CD8-positive, alpha-beta memory T cell (primary cell): ENCODE data around the gene CPLX3. TPM values are rescaled to one million over a fixed set of nuclear protein-coding genes. Genes with fewer than 3 reads are reported as not detected.

Source experiments
- CTCF ChIA-PET: fragments of 350-600 bp; sonication (Branson Sonifier 250); formaldehyde crosslinking; loops from one replicate; lab custom pipeline; 2021; ENCODE audit warnings: antibody characterized with exemption; lab: Charles Lee
- POLR2A ChIA-PET: fragments of 350-600 bp; sonication (Branson Sonifier 250); formaldehyde crosslinking; loops from one replicate; lab custom pipeline; 2021; ENCODE audit warnings: antibody characterized with exemption; lab: Charles Lee
- DNase-seq, 5 donors: peaks; one replicate each; pipeline versions ENCODE4 v3.0.0 to v3.0.0-alpha.2; 2020 to 2022; ENCODE audit warnings: mixed read lengths in 1 of 5
- H3K27ac ChIP-seq: one replicate; pipeline ENCODE4 v1.7.0; 2013; ENCODE audit warnings: low read depth, mild to moderate bottlenecking, low read length, moderate library complexity
- H3K27me3 ChIP-seq: 2 replicates; pipeline ENCODE4 v1.7.0; 2013; ENCODE audit warnings: low read length, mild to moderate bottlenecking; ENCODE audit not compliant: insufficient read depth, poor library complexity, severe bottlenecking
- H3K36me3 ChIP-seq: 2 replicates; pipeline ENCODE4 v1.7.0; 2013; ENCODE audit warnings: mild to moderate bottlenecking, low read length, moderate library complexity; ENCODE audit not compliant: insufficient read depth
- H3K4me1 ChIP-seq: 2 replicates; pipeline ENCODE4 v1.7.0; 2013; ENCODE audit warnings: mild to moderate bottlenecking, low read length, moderate library complexity; ENCODE audit not compliant: insufficient read depth
- H3K4me3 ChIP-seq: 2 replicates; pipeline ENCODE4 v1.7.0; 2013; ENCODE audit warnings: mild to moderate bottlenecking, low read length
- H3K9me3 ChIP-seq: 2 replicates; pipeline ENCODE4 v1.7.0; 2013; ENCODE audit warnings: mild to moderate bottlenecking, low read length
- H3K27ac Mint-ChIP-seq, 8 donors: one replicate each; pipeline ENCODE4 v1.8.0; 2020 to 2021; ENCODE audit warnings: mixed read lengths in 8 of 8, mild to moderate bottlenecking in 6 of 8, inconsistent platforms in 3 of 8, moderate library complexity in 3 of 8
- H3K27me3 Mint-ChIP-seq, 2 donors: one replicate each; pipeline ENCODE4 v1.8.0; 2020 to 2021; ENCODE audit warnings: mixed read lengths in 2 of 2, mild to moderate bottlenecking in 1 of 2, moderate library complexity in 1 of 2
- H3K36me3 Mint-ChIP-seq, 3 donors: one replicate each; pipeline ENCODE4 v1.8.0; 2020 to 2021; ENCODE audit warnings: mixed read lengths in 3 of 3, inconsistent platforms in 1 of 3, mild to moderate bottlenecking in 1 of 3
- H3K4me1 Mint-ChIP-seq, 3 donors: one replicate each; pipeline ENCODE4 v1.8.0; 2020 to 2021; ENCODE audit warnings: mixed read lengths in 3 of 3, inconsistent platforms in 1 of 3, mild to moderate bottlenecking in 1 of 3
- H3K4me3 Mint-ChIP-seq, 7 donors: one replicate each; pipeline ENCODE4 v1.8.0; 2020 to 2021; ENCODE audit warnings: mixed read lengths in 7 of 7, mild to moderate bottlenecking in 6 of 7, moderate library complexity in 4 of 7, inconsistent platforms in 2 of 7
- H3K9me3 Mint-ChIP-seq, 5 donors: one replicate each; pipeline ENCODE4 v1.8.0; 2020 to 2022; ENCODE audit warnings: mixed read lengths in 5 of 5, mild to moderate bottlenecking in 3 of 5, moderate library complexity in 2 of 5, inconsistent platforms in 1 of 5
- polyA plus RNA-seq: library from polyadenylated mRNA; unstranded; fragments of 300-500 nt; fragmentation: Illumina TruSeq; gene quantifications from one replicate; pipeline ENCODE4 v1.2.3, GENCODE V29; 2021
- total RNA-seq, 2 experiments: library from RNA; stranded (reverse); gene quantifications; one replicate each; pipeline ENCODE4 v1.2.3, GENCODE V29; 2021

The CPLX3 gene
- total and polyA plus RNA-seq, 3 experiments from 2014 or later: not detected

GRCh38 chr15:74808078-74808839 lies 18.2 kb upstream of the CPLX3 start:
- Mint-ChIP-seq H3K4me3 (no peak overlapping the region), H3K36me3 (peaks cover 0 to 15% (median 3%) of the 10 kb centered on the region in 3 donors), H3K27me3 (no peaks in the 10 kb centered on the region), H3K9me3 (no peaks in the 10 kb centered on the region), H3K27ac (peak overlapping the region; percentile 73 to 96 (median 84)), H3K4me1 (peaks cover 26 to 35% (median 34%) of the 10 kb centered on the region in 3 donors)
- H3K36me3 ChIP-seq: peaks cover 3% of the 10 kb centered on the region
- ChIA-PET POLR2A (interaction anchor here (1.0 to 1.2 kb wide), 2 partner anchors 9 to 28 kb away, joined by 3 to 5 read pairs; no protein-coding TSS in a partner anchor), CTCF (interaction anchor here (1.6 to 8.9 kb wide), 5 partner anchors 9 to 174 kb away, joined by 5 to 86 read pairs (median 24); partner anchors contain the start of gene CSK)
- peaks cover 16% of the 10 kb centered on the region for H3K4me1 ChIP-seq
- H3K27ac ChIP-seq: no peak overlapping the region
- no peaks in the 10 kb centered on the region for H3K9me3 ChIP-seq
- no peak for DNase-seq
- H3K4me3 ChIP-seq: no peak overlapping the region
- no peaks in the 10 kb centered on the region for H3K27me3 ChIP-seq

DNA sequence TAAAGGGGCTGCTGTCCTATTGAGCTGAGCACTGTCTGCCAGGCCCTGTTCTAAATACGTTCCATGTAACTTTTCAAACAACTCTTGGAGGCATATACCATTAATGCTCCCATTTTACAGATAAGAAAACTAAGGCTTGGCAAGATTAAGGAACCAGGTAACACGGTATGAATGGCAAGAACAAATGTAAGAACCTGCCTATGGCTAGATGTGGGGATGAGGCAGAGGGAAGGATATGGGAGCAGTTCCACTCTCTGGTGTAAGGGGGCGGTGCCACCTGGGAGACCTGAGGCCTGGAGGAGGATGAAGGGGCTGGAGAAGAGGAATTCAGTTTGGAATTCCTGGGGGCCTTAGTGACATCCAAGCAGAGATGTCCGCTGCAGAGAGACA lies 17.6 kb upstream of the CPLX3 start:
- Mint-ChIP-seq H3K27ac (peak overlapping the region in 7 of 8 donors; percentile 39 to 93 (median 58)), H3K4me1 (peaks cover 26 to 34% (median 34%) of the 10 kb centered on the region in 3 donors), H3K9me3 (no peaks in the 10 kb centered on the region), H3K4me3 (peak overlapping the region in 1 of 7 donors; percentile 8), H3K27me3 (no peaks in the 10 kb centered on the region), H3K36me3 (peaks cover 0 to 10% (median 3%) of the 10 kb centered on the region in 3 donors)
- POLR2A ChIA-PET: interaction anchor here (1.0 kb wide), 1 partner anchor 9 kb away, joined by 3 read pairs; no protein-coding TSS in a partner anchor
- H3K9me3 ChIP-seq: no peaks in the 10 kb centered on the region
- CTCF ChIA-PET: interaction anchor here (1.6 to 8.9 kb wide), 4 partner anchors 9 to 174 kb away, joined by 5 to 86 read pairs (median 16); partner anchors contain the start of gene CSK
- DNase-seq: no peak
- no peaks in the 10 kb centered on the region for H3K27me3 ChIP-seq
- H3K4me3 ChIP-seq: no peak overlapping the region
- no peaks in the 10 kb centered on the region for H3K36me3 ChIP-seq
- peaks cover 16% of the 10 kb centered on the region for H3K4me1 ChIP-seq
- H3K27ac ChIP-seq: no peak overlapping the region

GRCh38 chr15:74809242-74809641 lies 17.2 kb upstream of the CPLX3 start:
- ChIA-PET CTCF (interaction anchor here (2.2 to 8.9 kb wide), 2 partner anchors 18 to 39 kb away, joined by 5 to 86 read pairs; partner anchors contain the start of gene CPLX3), POLR2A (no interaction called here)
- no peaks in the 10 kb centered on the region for H3K27me3 Mint-ChIP-seq
- H3K4me1 Mint-ChIP-seq: peaks cover 26 to 34% (median 30%) of the 10 kb centered on the region in 3 donors
- Histone ChIP-seq H3K4me1 (peaks cover 16% of the 10 kb centered on the region), H3K9me3 (no peaks in the 10 kb centered on the region), H3K36me3 (no peaks in the 10 kb centered on the region), H3K27me3 (no peaks in the 10 kb centered on the region), H3K4me3 (no peak overlapping the region), H3K27ac (no peak overlapping the region)
- H3K36me3 Mint-ChIP-seq: peaks cover 0 to 6% (median 1%) of the 10 kb centered on the region in 3 donors
- H3K4me3 Mint-ChIP-seq: peak overlapping the region in 1 of 7 donors; percentile 8
- H3K9me3 Mint-ChIP-seq: no peaks in the 10 kb centered on the region
- no peak for DNase-seq
- peak overlapping the region in 7 of 8 donors; percentile 39 to 93 (median 60) for H3K27ac Mint-ChIP-seq

GRCh38 chr15:74809956-74810355 lies 16.5 kb upstream of the CPLX3 start:
- H3K9me3 Mint-ChIP-seq: no peaks in the 10 kb centered on the region
- H3K36me3 Mint-ChIP-seq: peaks cover 0 to 1% (median 1%) of the 10 kb centered on the region in 3 donors
- no peak overlapping the region for H3K27ac Mint-ChIP-seq
- H3K4me3 ChIP-seq: no peak overlapping the region
- H3K27ac ChIP-seq: no peak overlapping the region
- CTCF ChIA-PET: interaction anchor here (1.5 to 8.9 kb wide), 3 partner anchors 17 to 179 kb away, joined by 3 to 86 read pairs (median 5); partner anchors contain the start of gene CPLX3
- H3K27me3 ChIP-seq: no peaks in the 10 kb centered on the region
- peaks cover 16% of the 10 kb centered on the region for H3K4me1 ChIP-seq
- no peaks in the 10 kb centered on the region for H3K36me3 ChIP-seq
- H3K9me3 ChIP-seq: no peaks in the 10 kb centered on the region
- POLR2A ChIA-PET: no interaction called here
- H3K4me3 Mint-ChIP-seq: no peak overlapping the region
- no peak for DNase-seq
- no peaks in the 10 kb centered on the region for H3K27me3 Mint-ChIP-seq
- H3K4me1 Mint-ChIP-seq: peaks cover 24 to 32% (median 29%) of the 10 kb centered on the region in 3 donors

- POLR2A ChIA-PET: no interaction called here
- H3K4me1 ChIP-seq: peaks cover 7% of the 10 kb centered on the region
- H3K9me3 ChIP-seq: no peaks in the 10 kb centered on the region
- Mint-ChIP-seq H3K36me3 (no peaks in the 10 kb centered on the region), H3K27ac (peak within 1 kb of the TSS in 1 of 8 donors; percentile 65), H3K9me3 (no peaks in the 10 kb centered on the region), H3K4me3 (no peak within 1 kb of the TSS), H3K27me3 (no peaks in the 10 kb centered on the region), H3K4me1 (peaks cover 15 to 19% (median 16%) of the 10 kb centered on the region in 3 donors)
- no peak within 1 kb of the TSS for H3K27ac ChIP-seq
- no peak within 1 kb of the TSS for H3K4me3 ChIP-seq
- no peak for DNase-seq
- no peaks in the 10 kb centered on the region for H3K27me3 ChIP-seq
- CTCF ChIA-PET: interaction anchor here (1.2 kb wide), 2 partner anchors 8 to 42 kb away, joined by 3 to 5 read pairs; no protein-coding TSS in a partner anchor
- no peaks in the 10 kb centered on the region for H3K36me3 ChIP-seq
Observed at GRCh38 chr15:74812533-74812932, 13.9 kb upstream of the CPLX3 start, which contains the start of gene LMAN1L. Gene LMAN1L, plus strand, starts transcription at chr15:74812835. Its CDS starts 20 bp downstream, at chr15:74812855.

- no peaks in the 10 kb centered on the region for H3K9me3 ChIP-seq
- ChIA-PET CTCF (interaction anchor here (0.7 to 2.8 kb wide), 5 partner anchors 10 to 22 kb away, joined by 3 to 8 read pairs (median 3); no protein-coding TSS in a partner anchor), POLR2A (no interaction called here)
- H3K36me3 ChIP-seq: no peaks in the 10 kb centered on the region
- peaks cover 1 to 11% of the 10 kb centered on the region in 2 donors for H3K27me3 Mint-ChIP-seq
- no peaks in the 10 kb centered on the region for H3K27me3 ChIP-seq
- H3K27ac ChIP-seq: no peak overlapping the region
- no peak for DNase-seq
- H3K36me3 Mint-ChIP-seq: no peaks in the 10 kb centered on the region
- H3K9me3 Mint-ChIP-seq: no peaks in the 10 kb centered on the region
- peaks cover 4 to 9% (median 4%) of the 10 kb centered on the region in 3 donors for H3K4me1 Mint-ChIP-seq
- no peak overlapping the region for H3K4me3 ChIP-seq
- no peak overlapping the region for H3K4me3 Mint-ChIP-seq
- H3K27ac Mint-ChIP-seq: peak overlapping the region in 1 of 8 donors; percentile 61
- peaks cover 9% of the 10 kb centered on the region for H3K4me1 ChIP-seq
Observed at GRCh38 chr15:74815121-74815934, 11.1 kb upstream of the CPLX3 start.

GRCh38 chr15:74815961-74816360 lies 10.5 kb upstream of the CPLX3 start:
- H3K27me3 Mint-ChIP-seq: peaks cover 1 to 11% of the 10 kb centered on the region in 2 donors
- Histone ChIP-seq H3K27ac (no peak overlapping the region), H3K4me3 (no peak overlapping the region), H3K36me3 (no peaks in the 10 kb centered on the region), H3K4me1 (peaks cover 9% of the 10 kb centered on the region), H3K27me3 (no peaks in the 10 kb centered on the region), H3K9me3 (no peaks in the 10 kb centered on the region)
- H3K4me3 Mint-ChIP-seq: no peak overlapping the region
- H3K36me3 Mint-ChIP-seq: no peaks in the 10 kb centered on the region
- H3K27ac Mint-ChIP-seq: no peak overlapping the region
- H3K4me1 Mint-ChIP-seq: peaks cover 4 to 9% (median 4%) of the 10 kb centered on the region in 3 donors
- H3K9me3 Mint-ChIP-seq: no peaks in the 10 kb centered on the region
- POLR2A ChIA-PET: no interaction called here
- no peak for DNase-seq
- CTCF ChIA-PET: interaction anchor here (0.7 to 2.8 kb wide), 4 partner anchors 10 to 22 kb away, joined by 3 to 8 read pairs (median 4); no protein-coding TSS in a partner anchor
